HEK293 (cell line): Measurements from ENCODE around the gene GMEB2.
"Not testable (repeated sequence)": the region's sequence is repeated elsewhere in the genome, so short reads cannot be mapped to it uniquely, and the experiment has no call there.

Source experiments
- CTCF ChIA-PET: fragments of 350-600 bp; formaldehyde crosslinking; extraction: SDS; loops from one replicate; lab custom pipeline; 2021; ENCODE audit warnings: antibody characterized with exemption; lab: Yijun Ruan, JAX
- POLR2A ChIA-PET: fragments of 300-600 bp; formaldehyde crosslinking; extraction: SDS; loops from one replicate; lab custom pipeline; 2020; ENCODE audit warnings: antibody characterized with exemption, inconsistent platforms; lab: Yijun Ruan, JAX
- H3K27ac ChIP-seq: fragments of 200-500 bp; sonication (Bioruptor generic); 2 replicates; pipeline ENCODE4 v1.5.1; 2014; ENCODE audit warnings: low read depth, low read length, control low read depth, inconsistent platforms; ENCODE audit errors: extremely low read depth
- H3K36me3 ChIP-seq, 2 experiments: fragments of 200-500 bp in 1 of 2; sonication (Bioruptor generic) in 1 of 2; 1 replicate in 1 of 2; 2 replicates in 1 of 2; pipeline ENCODE4 v1.5.1; 2014 to 2017; ENCODE audit warnings: inconsistent platforms in 2 of 2, low read length in 2 of 2; ENCODE audit not compliant: control insufficient read depth in 2 of 2, insufficient read depth in 1 of 2
- H3K4me1 ChIP-seq: fragments of 200-500 bp; sonication (Bioruptor generic); 2 replicates; pipeline ENCODE4 v1.5.1; 2014; ENCODE audit warnings: mild to moderate bottlenecking, low read length, inconsistent platforms; ENCODE audit not compliant: control insufficient read depth, insufficient read depth
- H3K4me3 ChIP-seq: 2 replicates; pipeline ENCODE4 v1.5.1; 2011; ENCODE audit warnings: low read depth, mild to moderate bottlenecking, control low read depth, low read length, moderate library complexity
- H3K9me3 ChIP-seq: fragments of 200-500 bp; sonication (Bioruptor generic); 2 replicates; pipeline ENCODE4 v1.5.1; 2014; ENCODE audit warnings: low read depth, low read length, inconsistent platforms; ENCODE audit not compliant: control insufficient read depth, insufficient read depth
- GFI1B ChIP-seq: fragments of 450-650 bp; formaldehyde crosslinking; IDR thresholded peaks from 2 replicates; pipeline ENCODE4 v1.5.1; 2016; ENCODE audit warnings: missing biosample characterization, missing genetic modification characterization
- KLF8 ChIP-seq: fragments of 450-650 bp; formaldehyde crosslinking; IDR thresholded peaks from 2 replicates; pipeline ENCODE4 v1.5.1; 2016; ENCODE audit warnings: missing biosample characterization, missing genetic modification characterization
- OVOL3 ChIP-seq: fragments of 450-650 bp; formaldehyde crosslinking; IDR thresholded peaks from 2 replicates; pipeline ENCODE4 v1.5.1; 2016; ENCODE audit warnings: missing biosample characterization, missing genetic modification characterization
- ZBTB1 ChIP-seq: fragments of 450-650 bp; formaldehyde crosslinking; IDR thresholded peaks from 2 replicates; pipeline ENCODE4 v1.5.1; 2016; ENCODE audit warnings: missing biosample characterization, missing genetic modification characterization
- ZNF114 ChIP-seq: fragments of 450-650 bp; formaldehyde crosslinking; IDR thresholded peaks from 2 replicates; pipeline ENCODE4 v1.5.0; 2017; ENCODE audit warnings: missing biosample characterization, missing genetic modification characterization
- ZNF121 ChIP-seq: fragments of 450-650 bp; formaldehyde crosslinking; IDR thresholded peaks from 2 replicates; pipeline ENCODE4 v1.5.1; 2016; ENCODE audit warnings: missing biosample characterization, missing genetic modification characterization
- ZNF16 ChIP-seq: fragments of 450-650 bp; formaldehyde crosslinking; IDR thresholded peaks from 2 replicates; pipeline ENCODE4 v1.5.1; 2016; ENCODE audit warnings: low read depth, missing biosample characterization, missing genetic modification characterization
- ZNF223 ChIP-seq: fragments of 450-650 bp; formaldehyde crosslinking; IDR thresholded peaks from 2 replicates; pipeline ENCODE4 v1.5.1; 2016; ENCODE audit warnings: missing biosample characterization, missing genetic modification characterization
- ZNF560 ChIP-seq: fragments of 450-650 bp; formaldehyde crosslinking; IDR thresholded peaks from 2 replicates; pipeline ENCODE4 v1.5.1; 2017; ENCODE audit warnings: missing biosample characterization, missing genetic modification characterization, borderline replicate concordance
- ZNF629 ChIP-seq: fragments of 450-650 bp; formaldehyde crosslinking; IDR thresholded peaks from 2 replicates; pipeline ENCODE4 v1.5.1; 2017; ENCODE audit warnings: missing biosample characterization, missing genetic modification characterization
- ZNF707 ChIP-seq: fragments of 450-650 bp; formaldehyde crosslinking; IDR thresholded peaks from 2 replicates; pipeline ENCODE4 v1.5.1; 2016; ENCODE audit warnings: missing biosample characterization, missing genetic modification characterization
- ZNF843 ChIP-seq: fragments of 450-650 bp; formaldehyde crosslinking; IDR thresholded peaks from 2 replicates; pipeline ENCODE4 v1.5.1; 2016; ENCODE audit warnings: missing biosample characterization, missing genetic modification characterization
- TF ChIP-seq, protein P1 (sequence below): fragments of 450-650 bp; formaldehyde crosslinking; IDR thresholded peaks from 2 replicates; pipeline ENCODE4 v1.5.1; 2016; ENCODE audit warnings: missing biosample characterization, missing genetic modification characterization
- TF ChIP-seq, protein P2 (sequence below): fragments of 450-650 bp; formaldehyde crosslinking; IDR thresholded peaks from 2 replicates; pipeline ENCODE4 v1.5.1; 2016; ENCODE audit warnings: missing biosample characterization, missing genetic modification characterization

The GMEB2 gene

GRCh38 chr20:63560333-63560805, 66.5 kb downstream of the GMEB2 start:
- no peaks in the 10 kb centered on the region for H3K4me1 ChIP-seq
- H3K4me3 ChIP-seq: no peak overlapping the region
- no peak overlapping the region for H3K27ac ChIP-seq
- H3K9me3 ChIP-seq: no peaks in the 10 kb centered on the region
- peaks cover 0 to 36% of the 10 kb centered on the region in 2 experiments; a peak in 1 of 3 replicates for H3K36me3 ChIP-seq
- TF ChIP-seq, protein P1, sequence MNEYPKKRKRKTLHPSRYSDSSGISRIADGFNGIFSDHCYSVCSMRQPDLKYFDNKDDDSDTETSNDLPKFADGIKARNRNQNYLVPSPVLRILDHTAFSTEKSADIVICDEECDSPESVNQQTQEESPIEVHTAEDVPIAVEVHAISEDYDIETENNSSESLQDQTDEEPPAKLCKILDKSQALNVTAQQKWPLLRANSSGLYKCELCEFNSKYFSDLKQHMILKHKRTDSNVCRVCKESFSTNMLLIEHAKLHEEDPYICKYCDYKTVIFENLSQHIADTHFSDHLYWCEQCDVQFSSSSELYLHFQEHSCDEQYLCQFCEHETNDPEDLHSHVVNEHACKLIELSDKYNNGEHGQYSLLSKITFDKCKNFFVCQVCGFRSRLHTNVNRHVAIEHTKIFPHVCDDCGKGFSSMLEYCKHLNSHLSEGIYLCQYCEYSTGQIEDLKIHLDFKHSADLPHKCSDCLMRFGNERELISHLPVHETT: no peak
- no peak for TF ChIP-seq ZNF121 (tag by site-specific recombination)
- TF ChIP-seq, protein P2, sequence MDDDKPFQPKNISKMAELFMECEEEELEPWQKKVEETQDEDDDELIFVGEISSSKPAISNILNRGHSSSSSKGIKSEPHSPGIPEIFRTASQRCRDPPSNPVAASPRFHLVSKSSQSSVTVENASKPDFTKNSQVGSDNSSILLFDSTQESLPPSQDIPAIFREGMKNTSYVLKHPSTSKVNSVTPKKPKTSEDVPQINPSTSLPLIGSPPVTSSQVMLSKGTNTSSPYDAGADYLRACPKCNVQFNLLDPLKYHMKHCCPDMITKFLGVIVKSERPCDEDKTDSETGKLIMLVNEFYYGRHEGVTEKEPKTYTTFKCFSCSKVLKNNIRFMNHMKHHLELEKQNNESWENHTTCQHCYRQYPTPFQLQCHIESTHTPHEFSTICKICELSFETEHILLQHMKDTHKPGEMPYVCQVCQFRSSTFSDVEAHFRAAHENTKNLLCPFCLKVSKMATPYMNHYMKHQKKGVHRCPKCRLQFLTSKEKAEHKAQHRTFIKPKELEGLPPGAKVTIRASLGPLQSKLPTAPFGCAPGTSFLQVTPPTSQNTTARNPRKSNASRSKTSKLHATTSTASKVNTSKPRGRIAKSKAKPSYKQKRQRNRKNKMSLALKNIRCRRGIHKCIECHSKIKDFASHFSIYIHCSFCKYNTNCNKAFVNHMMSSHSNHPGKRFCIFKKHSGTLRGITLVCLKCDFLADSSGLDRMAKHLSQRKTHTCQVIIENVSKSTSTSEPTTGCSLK (tag by site-specific recombination): no peak
- no peak for TF ChIP-seq ZNF843 (tag by site-specific recombination)
- TF ChIP-seq ZNF114 (tag by site-specific recombination): no peak
- TF ChIP-seq ZNF629 (tag by site-specific recombination): no peak
- TF ChIP-seq ZNF560 (tag by site-specific recombination): no peak
- no peak for TF ChIP-seq ZNF223 (tag by site-specific recombination)
- no peak for TF ChIP-seq OVOL3 (tag by site-specific recombination)
- TF ChIP-seq GFI1B (tag by site-specific recombination): no peak
- TF ChIP-seq, all 188 proteins: peak for 0
- ChIA-PET CTCF (no interaction called here), POLR2A (interaction anchor here (1.5 kb wide), 1 partner anchor 14 kb away, joined by 4 read pairs; the partner anchor contains the start of gene HELZ2)

GRCh38 chr20:63559485-63560332, 67.2 kb downstream of the GMEB2 start:
- H3K4me3 ChIP-seq, CTCF ChIA-PET, H3K9me3 ChIP-seq, H3K27ac ChIP-seq, H3K4me1 ChIP-seq, POLR2A ChIA-PET: not testable (repeated sequence)
- peaks cover 0 to 34% of the 10 kb centered on the region in 2 experiments; a peak in 1 of 3 replicates for H3K36me3 ChIP-seq

GRCh38 chr20:63558804-63559484, 68.0 kb downstream of the GMEB2 start:
- no peaks in the 10 kb centered on the region for H3K4me1 ChIP-seq
- peaks cover 0 to 29% of the 10 kb centered on the region in 2 experiments; a peak in 1 of 3 replicates for H3K36me3 ChIP-seq
- no peaks in the 10 kb centered on the region for H3K9me3 ChIP-seq
- ChIA-PET POLR2A (no interaction called here), CTCF (no interaction called here)
- H3K4me3 ChIP-seq: no peak overlapping the region
- H3K27ac ChIP-seq: no peak overlapping the region
- TF ChIP-seq ZBTB1 (tag by site-specific recombination) (no peak), ZNF16 (tag by site-specific recombination) (no peak), KLF8 (0 out of 2 replicates have a peak, but pooled peaks have one; percentile 2), ZNF707 (no peak)
